Kidney epithelial cell (primary cell): ENCODE measurements around the gene SLC39A11. TPM values are rescaled to one million over a fixed set of nuclear protein-coding genes. Genes with fewer than 3 reads are reported as not detected.
A peak's percentile ranks its signal among the peaks of the same experiment; 100 is the strongest.

Experiments
- DNase-seq: peaks from one replicate; pipeline ENCODE4 v3.0.0-alpha.2; 2010; ENCODE audit warnings: low read depth
- H3K27me3 ChIP-seq: 2 replicates; pipeline ENCODE4 v1.6.0; 2011; ENCODE audit warnings: low read length; ENCODE audit not compliant: control insufficient read depth, insufficient read depth
- H3K36me3 ChIP-seq: 2 replicates; pipeline ENCODE4 v1.5.1; 2011; ENCODE audit warnings: low read length; ENCODE audit not compliant: control insufficient read depth, insufficient read depth
- H3K4me3 ChIP-seq: 2 replicates; pipeline ENCODE4 v1.5.1; 2011; ENCODE audit warnings: low read depth, mild to moderate bottlenecking, control low read depth, low read length
- CTCF ChIP-seq: IDR thresholded peaks from 2 replicates; pipeline ENCODE4 v1.5.1; 2011; ENCODE audit warnings: mild to moderate bottlenecking, moderate library complexity, low read length, control low read depth, inconsistent platforms; ENCODE audit not compliant: insufficient read depth, poor library complexity, severe bottlenecking
- total RNA-seq: library from RNA; depleted of rRNA; stranded (reverse); fragments of >200 nt; gene quantifications from 2 replicates; pipeline ENCODE4 v1.2.3, GENCODE V29; 2015

The SLC39A11 gene
- total RNA-seq: 13.0 and 21.7 TPM in 2 replicates

GRCh38 chr17:73092523-73093135 lies at the start of gene SLC39A11:
TSS of gene SLC39A11 (minus strand) at chr17:73092688. CDS start at chr17:73088764, 3,924 bp downstream.
- Histone ChIP-seq H3K36me3 (no peaks in the 10 kb centered on the region), H3K27me3 (no peaks in the 10 kb centered on the region), H3K4me3 (peak within 1 kb of the TSS; percentile 68)
- TF ChIP-seq CTCF: no peak
- DNase-seq: peak; percentile 79

GRCh38 chr17:73141411-73141810 lies 48.9 kb upstream of the SLC39A11 start:
- TF ChIP-seq CTCF: no peak

GRCh38 chr17:73140566-73140965 lies 48.1 kb upstream of the SLC39A11 start:
- Histone ChIP-seq H3K4me3 (no peak overlapping the region), H3K36me3 (no peaks in the 10 kb centered on the region), H3K27me3 (peaks cover 9% of the 10 kb centered on the region)
- no peak for TF ChIP-seq CTCF
- no peak for DNase-seq

More at GRCh38 chr17:73141411-73141810, 48.9 kb upstream of the SLC39A11 start:
- DNase-seq: no peak
- Histone ChIP-seq H3K4me3 (no peak overlapping the region), H3K27me3 (peaks cover 9% of the 10 kb centered on the region), H3K36me3 (no peaks in the 10 kb centered on the region)

GRCh38 chr17:73139296-73139695 lies 46.8 kb upstream of the SLC39A11 start:
- no peak for DNase-seq
- H3K27me3 ChIP-seq: peaks cover 9% of the 10 kb centered on the region
- H3K36me3 ChIP-seq: no peaks in the 10 kb centered on the region
- H3K4me3 ChIP-seq: no peak overlapping the region
- TF ChIP-seq CTCF: no peak

- no peak for TF ChIP-seq CTCF
- Histone ChIP-seq H3K4me3 (no peak overlapping the region), H3K27me3 (peaks cover 9% of the 10 kb centered on the region), H3K36me3 (no peaks in the 10 kb centered on the region)
- no peak for DNase-seq
Measured at GRCh38 chr17:73138541-73139138, 46.2 kb upstream of the SLC39A11 start.
